ENCODE results near the gene MINDY2.
"Not testable (repeated sequence)": the region's sequence is repeated elsewhere in the genome, so short reads cannot be mapped to it uniquely, and the experiment has no call there.

Gene MINDY2

DNA sequence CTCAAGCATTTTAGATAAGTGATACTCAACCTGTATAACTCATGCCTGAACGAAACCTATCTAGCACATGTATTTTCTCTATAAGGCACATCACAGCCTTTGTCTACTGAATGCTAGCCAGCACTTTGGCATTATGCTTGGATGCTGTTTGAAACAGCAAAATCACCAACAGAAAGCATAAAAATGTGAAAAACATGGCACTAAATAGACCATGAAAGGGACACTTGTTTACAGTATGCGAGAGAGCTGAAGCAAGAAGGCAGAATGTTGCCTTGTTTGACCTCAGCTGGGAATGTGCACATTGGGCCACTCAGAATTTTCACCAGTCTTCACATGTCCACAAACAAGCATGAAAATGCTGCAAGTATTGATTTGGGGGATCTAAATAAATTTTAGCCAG lies 59.5 kb downstream of the MINDY2 start:
- FAIRE-seq (no peak), DNase-seq (ENCODE audit: insufficient read length, low spot score) (no peak)
- no peak for TF ChIP-seq POLR2A (IDR thresholded peaks at IDR 0.05; ENCODE audit: low read depth, low read length)

DNA sequence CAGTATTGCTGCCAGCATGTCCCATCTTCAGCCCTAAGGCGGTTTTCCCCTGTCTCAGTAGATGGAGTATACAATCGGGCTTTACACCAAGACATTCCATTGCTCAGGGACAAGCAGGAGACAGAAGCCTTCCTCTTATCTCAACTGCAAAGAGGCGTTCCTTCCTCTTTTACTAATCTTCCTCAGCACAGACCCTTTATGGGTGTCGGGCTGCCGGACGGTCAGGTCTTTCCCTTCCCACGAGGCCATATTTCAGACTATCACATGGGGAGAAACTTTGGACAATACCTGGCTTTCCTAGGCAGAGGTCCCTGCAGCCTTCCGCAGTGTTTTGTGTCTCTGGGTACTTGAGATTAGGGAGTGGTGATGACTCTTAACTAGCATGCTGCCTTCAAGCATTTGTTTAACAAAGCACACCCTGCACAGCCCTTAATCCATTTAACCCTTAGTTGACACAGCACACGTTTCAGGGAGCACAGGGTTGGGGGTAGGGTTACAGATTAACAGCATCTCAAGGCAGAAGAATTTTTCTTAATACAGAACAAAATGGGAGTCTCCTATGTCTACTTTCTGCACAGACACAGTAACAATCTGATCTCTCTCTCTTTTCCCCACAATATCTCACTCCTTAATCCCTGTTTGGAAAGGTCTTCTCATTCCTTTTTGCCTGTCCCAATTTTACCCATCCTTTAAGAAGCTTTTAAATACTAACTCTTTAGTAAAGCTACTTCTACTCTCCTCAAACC lies 62.8 kb downstream of the MINDY2 start:
- DNase-seq (ENCODE audit: insufficient read length, low spot score); FAIRE-seq: not testable (repeated sequence)

DNA sequence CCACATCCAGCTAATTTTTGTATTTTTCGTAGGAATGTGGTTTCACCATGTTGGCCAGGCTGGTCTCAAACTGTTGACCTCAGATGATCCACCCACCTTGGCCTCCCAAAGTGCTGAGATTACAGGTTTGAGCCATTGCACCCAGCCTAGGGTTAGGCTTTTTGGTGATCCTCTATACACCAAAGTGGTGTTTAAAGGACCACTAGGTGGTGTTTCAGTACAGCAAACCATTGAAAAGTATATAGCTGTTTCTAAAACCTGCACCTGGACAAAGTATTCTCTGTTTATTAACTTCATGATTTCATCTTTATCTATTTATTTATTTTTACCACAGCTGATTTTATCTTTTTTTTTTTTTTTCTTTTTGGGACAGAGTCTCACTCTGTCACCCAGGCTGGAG lies 68.4 kb downstream of the MINDY2 start:
- FAIRE-seq (no peak), DNase-seq (ENCODE audit: insufficient read length, low spot score) (peak; percentile 6)
- TF ChIP-seq POLR2A (IDR thresholded peaks at IDR 0.05; ENCODE audit: low read depth, low read length) = no peak

DNA sequence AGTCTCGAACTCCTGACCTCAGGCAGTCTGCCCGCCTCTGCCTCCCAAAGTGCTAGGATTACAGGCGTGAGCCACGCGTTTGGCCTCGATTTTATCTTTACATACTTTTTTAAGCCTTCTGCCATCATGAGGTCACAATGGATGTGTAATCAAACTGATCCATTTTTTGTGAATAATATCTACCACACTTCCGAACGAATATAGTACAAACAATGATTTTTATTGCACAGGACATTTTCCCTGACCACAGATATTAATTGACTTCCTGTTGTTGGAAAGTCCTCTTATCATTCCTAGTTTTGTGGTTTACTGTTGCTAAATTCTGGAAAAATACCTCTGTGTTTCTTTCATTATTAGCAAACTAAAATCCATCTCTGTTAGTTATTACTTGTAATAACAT lies 68.9 kb downstream of the MINDY2 start:
- FAIRE-seq = no peak
- DNase-seq (ENCODE audit: insufficient read length, low spot score) = no peak
- TF ChIP-seq POLR2A (IDR thresholded peaks at IDR 0.05; ENCODE audit: low read depth, low read length) = no peak

DNA sequence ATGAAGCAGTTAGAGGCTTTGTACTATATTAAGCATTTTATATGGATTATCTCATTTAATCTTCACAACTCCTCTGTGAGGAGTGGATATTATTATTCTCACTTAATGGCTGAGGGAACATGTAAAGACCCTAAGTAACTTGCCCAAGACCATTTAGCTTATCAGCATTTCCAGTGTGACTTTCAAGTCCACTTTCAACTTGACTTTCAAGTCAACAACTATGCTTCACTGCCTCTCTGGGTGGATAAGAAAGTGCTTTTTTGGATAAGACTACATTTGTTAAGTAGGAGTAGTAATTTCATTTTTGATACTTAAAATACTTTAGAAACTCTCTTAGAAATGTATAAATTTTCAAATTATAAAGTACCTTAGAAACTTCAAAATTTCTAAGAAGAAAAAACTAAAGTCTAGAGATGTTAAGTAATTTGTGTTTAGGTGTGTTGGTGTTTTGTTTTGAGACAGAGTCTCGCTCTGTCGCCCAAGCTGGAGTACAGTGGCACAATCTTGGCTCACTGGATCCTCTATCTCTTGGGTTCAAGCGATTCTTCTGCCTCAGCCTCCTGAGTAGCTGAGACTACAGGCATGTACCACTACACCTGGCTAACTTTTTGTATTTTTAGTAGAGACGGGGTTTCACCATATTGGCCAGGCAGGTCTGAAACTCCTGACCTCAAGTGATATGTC lies 71.8 kb downstream of the MINDY2 start:
- TF ChIP-seq POLR2A (IDR thresholded peaks at IDR 0.05; ENCODE audit: low read depth, low read length) = no peak
- DNase-seq (ENCODE audit: insufficient read length, low spot score) = no peak
- FAIRE-seq = no peak

DNA sequence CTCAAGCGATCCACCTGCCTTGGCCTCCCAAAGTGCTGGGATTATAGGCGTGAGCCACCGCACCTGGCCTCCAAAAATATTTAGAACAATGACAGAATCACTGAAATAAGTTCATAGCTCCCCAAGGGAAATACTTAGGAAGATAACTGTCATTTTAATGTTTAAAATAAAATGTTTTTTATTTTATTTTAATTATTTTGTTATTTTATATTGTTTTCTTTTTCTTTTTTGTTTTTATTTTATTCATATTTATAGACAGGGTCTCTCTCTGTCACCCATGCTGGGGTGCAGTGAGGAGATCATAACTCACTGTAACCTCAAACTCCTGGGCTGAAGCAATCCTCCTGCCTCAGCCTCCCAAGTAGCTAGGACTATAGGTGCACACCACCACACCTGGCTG lies 80.1 kb downstream of the MINDY2 start:
- FAIRE-seq; DNase-seq (ENCODE audit: insufficient read length, low spot score): not testable (repeated sequence)

DNA sequence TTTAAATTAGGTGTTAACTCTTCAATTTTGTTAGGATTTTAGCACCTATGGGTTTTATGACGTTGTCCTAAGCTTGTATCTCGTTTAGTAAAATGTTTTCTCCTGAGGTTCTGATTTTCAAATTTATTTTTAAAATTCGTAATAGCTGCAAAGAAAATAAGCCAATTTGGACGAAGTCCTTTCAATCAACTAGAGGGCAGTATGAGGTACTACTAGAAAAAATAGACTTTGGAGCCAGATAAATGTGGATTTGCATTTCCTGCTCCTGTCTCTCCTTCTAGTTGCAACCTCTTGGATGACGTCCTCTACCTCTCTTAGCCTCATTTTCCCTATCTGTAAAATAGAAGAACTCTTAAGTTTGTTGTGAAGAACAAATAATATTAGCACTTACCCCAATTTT lies 81.2 kb downstream of the MINDY2 start:
- DNase-seq (ENCODE audit: insufficient read length, low spot score) (no peak), FAIRE-seq (no peak)
- no peak for TF ChIP-seq POLR2A (IDR thresholded peaks at IDR 0.05; ENCODE audit: low read depth, low read length)

DNA sequence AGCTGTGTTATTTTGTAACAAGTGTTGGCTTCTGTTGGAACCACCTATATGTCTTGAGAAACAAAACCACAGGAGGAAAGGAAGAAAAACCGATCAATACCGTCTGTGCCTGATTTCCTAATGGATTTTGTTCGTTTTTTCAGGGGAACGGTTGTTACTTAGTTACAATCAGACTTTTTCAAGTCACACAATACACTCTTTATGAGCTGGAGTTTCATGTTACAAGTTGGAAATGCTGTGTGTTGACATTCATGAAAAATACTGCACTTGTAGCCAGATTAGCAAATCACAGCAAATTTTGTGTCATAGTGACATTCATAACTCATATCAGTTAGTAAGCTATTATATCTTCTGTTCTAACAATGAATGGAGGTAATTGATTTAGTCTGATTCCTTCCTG lies 83.5 kb downstream of the MINDY2 start:
- FAIRE-seq = no peak
- no peak for DNase-seq (ENCODE audit: insufficient read length, low spot score)
- no peak for TF ChIP-seq POLR2A (IDR thresholded peaks at IDR 0.05; ENCODE audit: low read depth, low read length)

DNA sequence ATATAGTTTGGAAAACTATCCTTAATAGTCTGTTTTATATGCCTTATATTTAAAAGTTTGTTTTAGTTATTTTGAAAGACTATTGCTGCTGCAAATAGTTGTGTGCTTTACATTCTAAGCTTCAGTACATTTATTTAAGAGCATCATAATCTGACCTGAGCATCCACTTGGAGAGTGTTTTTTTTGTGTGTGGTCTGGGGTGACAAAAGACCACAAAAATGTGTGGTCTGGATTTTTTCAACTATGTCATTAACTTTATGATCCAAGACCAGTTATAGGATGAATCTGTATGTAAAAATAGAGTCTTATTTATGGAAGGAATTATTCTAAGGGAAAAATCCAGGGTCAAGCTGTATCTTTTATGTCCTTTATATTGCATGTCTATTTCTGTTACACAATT lies 85.0 kb downstream of the MINDY2 start:
- TF ChIP-seq POLR2A (IDR thresholded peaks at IDR 0.05; ENCODE audit: low read depth, low read length) = no peak
- DNase-seq (ENCODE audit: insufficient read length, low spot score) (no peak), FAIRE-seq (no peak)

DNA sequence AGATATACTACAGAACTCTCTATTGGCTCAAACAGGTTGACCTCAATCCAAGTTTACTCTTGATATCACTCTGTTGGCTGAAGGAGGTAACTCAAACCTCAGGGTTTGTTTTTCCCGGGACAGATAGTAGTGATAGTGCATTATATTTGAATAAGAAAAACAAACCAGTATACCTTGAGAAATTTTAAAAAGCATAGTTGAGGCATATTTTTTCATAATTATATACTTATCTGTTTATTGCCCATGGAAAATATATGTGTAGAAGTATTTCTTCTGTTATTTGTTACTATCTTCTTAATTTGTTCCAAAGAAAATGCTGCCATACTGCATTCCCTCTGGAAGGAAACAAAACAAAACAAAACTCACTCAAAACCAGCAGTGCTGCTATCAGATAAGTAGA lies 85.5 kb downstream of the MINDY2 start:
- not testable (repeated sequence) for FAIRE-seq; DNase-seq (ENCODE audit: insufficient read length, low spot score)

DNA sequence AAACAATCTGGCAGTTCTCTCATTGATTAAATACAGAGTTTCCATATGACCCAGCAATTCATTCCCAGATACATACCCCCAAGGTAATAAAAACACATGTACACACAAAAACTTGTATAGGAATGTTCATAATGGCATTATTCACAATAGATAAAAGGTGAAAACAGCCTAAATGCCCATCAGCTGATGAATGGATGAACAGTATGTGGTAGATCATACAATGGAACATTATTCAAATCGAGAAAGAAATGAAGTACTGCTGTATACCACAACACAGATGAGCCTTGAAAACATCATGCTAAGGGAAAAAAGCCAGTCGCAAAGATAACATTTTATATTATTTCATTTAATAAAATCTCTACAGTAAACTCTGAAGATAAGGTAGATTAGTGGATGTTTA lies 91.2 kb downstream of the MINDY2 start:
- DNase-seq (ENCODE audit: insufficient read length, low spot score) (no peak), FAIRE-seq (no peak)
- TF ChIP-seq POLR2A (IDR thresholded peaks at IDR 0.05; ENCODE audit: low read depth, low read length) = no peak

DNA sequence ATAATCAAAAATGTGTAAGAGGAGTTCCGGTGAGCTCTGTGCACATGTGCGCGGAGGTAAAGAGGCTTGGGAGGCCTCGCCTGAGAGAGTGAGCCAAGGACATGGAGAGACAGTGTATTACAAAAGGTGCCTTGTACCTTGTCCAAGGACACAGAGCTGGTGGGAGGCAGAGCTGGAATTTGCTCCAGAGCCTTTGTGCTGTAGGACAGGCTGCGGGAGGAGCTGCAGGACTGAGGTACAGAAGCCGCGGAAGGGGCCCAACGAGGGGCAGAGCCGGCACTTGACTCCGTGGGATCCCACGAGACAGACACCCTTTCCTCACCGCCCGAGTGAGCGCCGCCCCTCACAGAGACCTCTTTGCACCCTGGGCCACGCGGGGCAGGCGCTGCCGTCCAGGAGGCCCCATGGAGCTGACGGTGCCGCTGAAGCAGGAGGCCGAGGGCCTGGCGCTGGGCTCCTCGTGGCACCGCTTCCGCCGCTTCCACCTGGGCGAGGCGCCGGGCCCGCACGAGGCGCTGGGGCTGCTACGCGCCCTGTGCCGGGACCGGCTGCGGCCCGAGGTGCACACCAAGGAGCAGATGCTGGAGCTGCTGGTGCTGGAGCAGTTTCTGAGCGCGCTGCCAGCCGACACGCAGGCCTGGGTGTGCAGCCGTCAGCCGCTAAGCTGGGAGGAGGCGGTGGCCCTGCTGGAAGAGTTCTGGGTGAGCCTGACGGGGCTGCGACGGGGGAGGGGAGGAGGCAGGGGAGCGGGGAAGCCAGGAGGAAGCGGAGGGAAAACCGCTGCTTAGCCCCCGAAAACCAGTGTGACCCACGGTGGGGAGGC lies 93.7 kb downstream of the MINDY2 start:
- DNase-seq (ENCODE audit: insufficient read length, low spot score) (no peak), FAIRE-seq (no peak)
- TF ChIP-seq POLR2A (IDR thresholded peaks at IDR 0.05; ENCODE audit: low read depth, low read length) = no peak

DNA sequence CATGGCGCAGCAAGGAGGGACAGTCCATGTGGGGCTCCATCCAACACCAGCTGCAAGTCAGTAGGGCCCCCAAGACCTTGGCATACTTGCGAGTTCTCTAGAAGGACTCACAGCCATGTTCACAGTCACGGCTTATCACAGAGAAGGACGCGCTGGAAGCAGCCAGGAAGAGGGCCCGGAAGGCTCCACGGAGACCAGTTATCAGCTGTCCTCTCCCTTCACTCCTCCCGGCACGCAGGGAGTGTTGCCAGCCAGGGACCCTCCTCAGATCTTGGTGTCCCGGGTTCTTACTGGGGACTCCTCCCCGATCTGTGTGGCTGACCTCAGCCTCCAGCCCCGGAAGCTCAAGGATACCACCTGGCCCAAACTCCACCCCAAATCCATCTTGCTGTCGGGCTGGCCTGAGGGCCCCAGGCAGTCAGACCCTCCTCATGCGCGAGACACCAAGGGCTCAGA lies 94.4 kb downstream of the MINDY2 start:
- no peak for FAIRE-seq
- no peak for TF ChIP-seq POLR2A (IDR thresholded peaks at IDR 0.05; ENCODE audit: low read depth, low read length)
- DNase-seq (ENCODE audit: insufficient read length, low spot score) = no peak

DNA sequence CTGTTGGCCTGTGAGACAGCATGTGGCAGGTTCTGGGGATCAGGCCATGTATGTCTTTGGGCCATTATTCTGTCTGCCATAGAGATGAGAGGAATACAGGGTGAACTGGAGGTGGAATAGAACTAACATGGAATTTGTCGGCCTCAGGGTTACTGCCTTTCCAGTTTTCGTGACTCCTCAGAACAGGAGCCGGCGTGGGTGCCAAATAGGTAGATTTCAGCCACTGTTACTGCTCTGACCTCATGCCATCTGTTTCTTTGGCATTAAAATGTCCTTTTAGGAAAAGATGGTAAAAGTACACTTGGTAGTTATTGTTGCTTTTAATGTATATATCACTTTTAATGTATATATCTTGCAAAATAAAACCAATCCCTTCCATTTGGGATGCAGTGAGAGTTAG lies 96.8 kb downstream of the MINDY2 start:
- no peak for TF ChIP-seq POLR2A (IDR thresholded peaks at IDR 0.05; ENCODE audit: low read depth, low read length)
- DNase-seq (ENCODE audit: insufficient read length, low spot score) = no peak
- no peak for FAIRE-seq
